Suppressor macrophage treated with lipopolysaccharide for 1 hour (primary cell): ENCODE measurements around the gene BMPR1A.
"Not testable (repeated sequence)": the region's sequence is repeated elsewhere in the genome, so short reads cannot be mapped to it uniquely, and the experiment has no call there.

ENCODE experiments used
- DNase-seq, 3 donors: peaks; one replicate each; pipeline ENCODE4 v3.0.0-alpha.2; 2020 to 2022

Gene BMPR1A

GRCh38 chr10:86971232-86971991 lies 215.0 kb downstream of the BMPR1A start:
- peak; percentile 89 to 96 (median 93) for DNase-seq

GRCh38 chr10:86972613-86973380 lies 216.4 kb downstream of the BMPR1A start:
- DNase-seq = no peak

GRCh38 chr10:86974484-86974883 lies 218.1 kb downstream of the BMPR1A start:
- no peak for DNase-seq

GRCh38 chr10:86976362-86977056 lies 220.1 kb downstream of the BMPR1A start:
- DNase-seq = no peak

GRCh38 chr10:86978457-86978856 lies 222.0 kb downstream of the BMPR1A start:
- DNase-seq = not testable (repeated sequence)

- DNase-seq = peak in 2 of 3 donors; percentile 18 to 61
Measured at GRCh38 chr10:86979296-86979818, 222.9 kb downstream of the BMPR1A start.

- peak in 2 of 3 donors; percentile 39 to 42 for DNase-seq
Measured at GRCh38 chr10:86979977-86980448, 223.6 kb downstream of the BMPR1A start.

- peak in 2 of 3 donors; percentile 20 to 21 for DNase-seq
Measured at GRCh38 chr10:86981020-86981419, 224.6 kb downstream of the BMPR1A start.

GRCh38 chr10:86981716-86982115 lies 225.3 kb downstream of the BMPR1A start:
- peak in 2 of 3 donors; percentile 59 to 60 for DNase-seq
